Body of pancreas (tissue), 4 donors: ENCODE results near the gene UBXN6. TPM values are rescaled to one million over a fixed set of nuclear protein-coding genes. Genes with fewer than 3 reads are reported as not detected.
A peak's percentile ranks its signal among the peaks of the same experiment; 100 is the strongest.

Experiments
- ATAC-seq: fragments of 150-250 bp; one replicate; pipeline ENCODE4 v1.9.1; 2016
- DNase-seq, 4 donors: peaks; one replicate each; pipeline ENCODE4 v3.0.0-alpha.2; 2019
- H3K27ac ChIP-seq, 4 donors: fragments of 200-600 bp; sonication (generic); 1 replicate in 3 of 4; 2 replicates in 1 of 4; pipeline versions ENCODE4 v1.5.1 to v1.6.1; 2016 to 2019; ENCODE audit warnings: mild to moderate bottlenecking in 1 of 4, mixed read lengths in 1 of 4, moderate library complexity in 1 of 4
- H3K27me3 ChIP-seq, 2 donors: fragments of 200-600 bp; sonication (generic); one replicate each; pipeline ENCODE4 v1.6.0; 2016; ENCODE audit warnings: mild to moderate bottlenecking in 1 of 2
- H3K36me3 ChIP-seq, 2 donors: fragments of 200-600 bp; sonication (generic); replicated peaks in 1 of 2; 2 replicates each; pipeline ENCODE4 v1.5.1; 2016; ENCODE audit warnings: low read depth in 2 of 2; ENCODE audit not compliant: insufficient read depth in 1 of 2
- H3K4me1 ChIP-seq: fragments of 200-600 bp; sonication (generic); one replicate; pipeline ENCODE4 v1.6.0; 2016
- H3K4me3 ChIP-seq, 2 donors: fragments of 200-600 bp; sonication (generic); 1 replicate in 1 of 2; 2 replicates in 1 of 2; pipeline ENCODE4 v1.5.1; 2016 to 2019
- H3K9me3 ChIP-seq, 3 donors: fragments of 200-600 bp; sonication (generic); 1 replicate in 2 of 3; 2 replicates in 1 of 3; pipeline ENCODE4 v1.5.1; 2016
- POLR2A ChIP-seq, 3 donors: fragments of 450-650 bp; IDR thresholded peaks; one replicate each; pipeline ENCODE4 v1.6.1; 2016; ENCODE audit warnings: antibody characterized with exemption in 3 of 3, mild to moderate bottlenecking in 2 of 3
- WGBS, 2 donors: methylation state at CpG; one replicate each; pipeline ENCODE4 v1.1.5; 2017; 5-methylcytosine and 5-hydroxymethylcytosine counted together
- intact Hi-C: fragments of 100-400 bp; cut with DNase I; formaldehyde crosslinking; loops from one replicate; pipeline ENCODE4 v1.15.1; 2023
- microRNA-seq, 2 donors: library from miRNA; unstranded; fragments of <30 nt; microRNA quantifications; one replicate each; pipeline ENCODE4, GENCODE V29; 2016; ENCODE audit warnings: borderline number of aligned reads in 2 of 2, borderline replicate concordance in 2 of 2
- small RNA-seq: library from RNA; depleted of rRNA; stranded (forward); fragments of <200 nt; gene quantifications from one replicate; pipeline ENCODE3, GENCODE V24; 2016
- total RNA-seq, 2 donors: library from RNA; depleted of rRNA; stranded (reverse); fragments of >200 nt; gene quantifications; one replicate each; pipeline ENCODE4 v1.1.0, GENCODE V29; 2016
- TF ChIP-seq, protein P1 (sequence below), 7 experiments: fragments of 450-650 bp in 4 of 7; fragments of 200-600 bp in 3 of 7; sonication (generic) in 3 of 7; IDR thresholded peaks; one replicate each; pipeline ENCODE4 v1.5.1; 2016 to 2019; ENCODE audit warnings: antibody characterized with exemption in 7 of 7

Gene UBXN6
- total RNA-seq, 2 donors from 2014 or later: 64.6 to 107 TPM

DNA sequence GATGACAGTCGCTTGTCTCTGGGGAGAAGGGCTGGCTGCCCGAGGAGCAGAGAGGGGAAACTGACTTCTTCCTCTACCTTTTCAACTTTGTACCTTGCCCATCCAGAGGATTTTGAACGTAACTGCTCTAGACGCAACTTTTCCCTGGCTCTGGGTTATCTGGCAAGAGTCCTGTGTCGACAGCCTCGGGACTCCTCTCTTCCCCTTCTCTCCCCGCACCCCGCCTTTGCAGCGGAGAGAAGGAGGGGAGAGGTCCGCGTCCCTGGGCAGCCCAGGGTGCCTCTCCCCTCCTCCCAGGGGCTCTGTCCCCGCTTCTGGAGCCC, 57.8 kb downstream of the UBXN6 start:
- peak; percentile 5 for ATAC-seq
- DNase-seq: peak in 1 of 4 donors; percentile 37
- H3K36me3 ChIP-seq: peaks cover 0 to 4% of the 10 kb centered on the region in 2 donors
- no peaks in the 10 kb centered on the region for H3K27me3 ChIP-seq
- intact Hi-C loops: no loop called here
- peak overlapping the region; percentile 86 to 94 (median 92) for H3K27ac ChIP-seq
- WGBS, 2 donors: 0 to 1% methylated on average over 8 to 12 of the region's 12 CpGs
- TF ChIP-seq, protein P1, sequence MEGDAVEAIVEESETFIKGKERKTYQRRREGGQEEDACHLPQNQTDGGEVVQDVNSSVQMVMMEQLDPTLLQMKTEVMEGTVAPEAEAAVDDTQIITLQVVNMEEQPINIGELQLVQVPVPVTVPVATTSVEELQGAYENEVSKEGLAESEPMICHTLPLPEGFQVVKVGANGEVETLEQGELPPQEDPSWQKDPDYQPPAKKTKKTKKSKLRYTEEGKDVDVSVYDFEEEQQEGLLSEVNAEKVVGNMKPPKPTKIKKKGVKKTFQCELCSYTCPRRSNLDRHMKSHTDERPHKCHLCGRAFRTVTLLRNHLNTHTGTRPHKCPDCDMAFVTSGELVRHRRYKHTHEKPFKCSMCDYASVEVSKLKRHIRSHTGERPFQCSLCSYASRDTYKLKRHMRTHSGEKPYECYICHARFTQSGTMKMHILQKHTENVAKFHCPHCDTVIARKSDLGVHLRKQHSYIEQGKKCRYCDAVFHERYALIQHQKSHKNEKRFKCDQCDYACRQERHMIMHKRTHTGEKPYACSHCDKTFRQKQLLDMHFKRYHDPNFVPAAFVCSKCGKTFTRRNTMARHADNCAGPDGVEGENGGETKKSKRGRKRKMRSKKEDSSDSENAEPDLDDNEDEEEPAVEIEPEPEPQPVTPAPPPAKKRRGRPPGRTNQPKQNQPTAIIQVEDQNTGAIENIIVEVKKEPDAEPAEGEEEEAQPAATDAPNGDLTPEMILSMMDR (IDR thresholded peaks at IDR 0.05): no peak
- peak in 1 of 3 donors; percentile 16 for TF ChIP-seq POLR2A (IDR thresholded peaks at IDR 0.05)
- peak overlapping the region; percentile 89 to 99 for H3K4me3 ChIP-seq
- H3K9me3 ChIP-seq: no peaks in the 10 kb centered on the region
- peaks cover 52% of the 10 kb centered on the region for H3K4me1 ChIP-seq

GRCh38 chr19:4396949-4397783, 60.4 kb downstream of the UBXN6 start:
- ATAC-seq (no peak), DNase-seq (no peak)
- Histone ChIP-seq H3K9me3 (no peaks in the 10 kb centered on the region), H3K27me3 (no peaks in the 10 kb centered on the region), H3K36me3 (peaks cover 0 to 4% of the 10 kb centered on the region in 2 donors), H3K4me1 (peaks cover 61% of the 10 kb centered on the region), H3K4me3 (no peak overlapping the region), H3K27ac (no peak overlapping the region)
- 71 to 72% methylated on average over 14 to 15 of the region's 15 CpGs for WGBS, 2 donors
- no peak for TF ChIP-seq POLR2A (IDR thresholded peaks at IDR 0.05)
- TF ChIP-seq, protein P1 (IDR thresholded peaks at IDR 0.05): no peak
- intact Hi-C loops: no loop called here

Small RNA genes lying within 50 kb of the gene (microRNA-seq; reads per million reads assigned to microRNA genes)
- gene MIR4746: 0 to 0.45 reads per million in 2 donors

Small RNA genes lying within 50 kb of the gene (small RNA-seq; reads per million reads assigned to genes)
- gene MIR4746: not detected

Other genes with a start within 250 kb of the UBXN6 start
- gene EBI3, start 228.3 kb downstream of the UBXN6 start, total RNA-seq: 10 to 100 TPM in 1 of 2 donors, under 1 TPM in 1; 0.99 to 27.5 TPM
- 10 to 100 TPM; 15.5 to 20.2 TPM for gene YJU2, start 210.7 kb downstream of the UBXN6 start, total RNA-seq
- gene SHD, start 178.5 kb downstream of the UBXN6 start, total RNA-seq: not detected
- gene TMIGD2, start 155.4 kb downstream of the UBXN6 start, total RNA-seq: not detected
- gene FSD1, start 153.2 kb downstream of the UBXN6 start, total RNA-seq: not detected
- 10 to 100 TPM; 17.9 to 31.0 TPM for gene STAP2, start 119.0 kb downstream of the UBXN6 start, total RNA-seq
- gene MPND, start 114.2 kb downstream of the UBXN6 start, total RNA-seq: 1 to 10 TPM in 1 of 2 donors, under 1 TPM in 1; 0.99 to 7.5 TPM
- gene SH3GL1, start 57.2 kb downstream of the UBXN6 start, total RNA-seq: 10 to 100 TPM; 20.4 to 22.6 TPM
- gene CHAF1A, start 55.2 kb downstream of the UBXN6 start, total RNA-seq: 1 to 10 TPM; 3.4 to 6.3 TPM
- 10 to 100 TPM; 24.9 to 33.6 TPM for gene HDGFL2, start 14.5 kb upstream of the UBXN6 start, total RNA-seq
- 100 to 1,000 TPM in 1 of 2 donors, 10 to 100 TPM in 1; 18.9 to 125 TPM for gene PLIN4, start 60.7 kb upstream of the UBXN6 start, total RNA-seq
- gene PLIN5, start 77.4 kb upstream of the UBXN6 start, total RNA-seq: 100 to 1,000 TPM in 1 of 2 donors, 10 to 100 TPM in 1; 72.9 to 132 TPM
- 10 to 100 TPM in 1 of 2 donors, 1 to 10 TPM in 1; 8.8 to 21.1 TPM for gene LRG1, start 82.2 kb upstream of the UBXN6 start, total RNA-seq
- 10 to 100 TPM in 1 of 2 donors, 1 to 10 TPM in 1; 6.0 to 11.5 TPM for gene SEMA6B, start 101.9 kb upstream of the UBXN6 start, total RNA-seq
- gene TNFAIP8L1, start 181.7 kb upstream of the UBXN6 start, total RNA-seq: 1 to 10 TPM; 3.4 to 5.3 TPM
- 10 to 100 TPM; 42.5 to 50.1 TPM for gene MYDGF, start 212.5 kb upstream of the UBXN6 start, total RNA-seq